RWPE2 (cell line): ENCODE results near the gene UBE2K.
"Not testable (repeated sequence)": the region's sequence is repeated elsewhere in the genome, so short reads cannot be mapped to it uniquely, and the experiment has no call there.

Experiments
- ATAC-seq: fragments of 200-7000 bp; cut with Tn5 transposase; 3 replicates; pipeline ENCODE4 v1.9.1; 2021; ENCODE audit warnings: low read depth
- DNase-seq: peaks from one replicate; pipeline ENCODE4 v3.0.0-alpha.2; 2020; ENCODE audit warnings: low spot score
- H3K27ac ChIP-seq: fragments of 450-650 bp; 2 replicates; pipeline ENCODE4 v1.5.1; 2017; ENCODE audit warnings: mild to moderate bottlenecking; ENCODE audit not compliant: poor library complexity, severe bottlenecking
- H3K27me3 ChIP-seq: fragments of 250-450 bp; sonication (Bioruptor Pico); 2 replicates; pipeline ENCODE4 v1.5.1; 2021; ENCODE audit warnings: mild to moderate bottlenecking, moderate library complexity; ENCODE audit not compliant: insufficient read depth, poor library complexity, severe bottlenecking
- H3K36me3 ChIP-seq: fragments of 250-450 bp; sonication (Bioruptor Pico); 2 replicates; pipeline ENCODE4 v1.5.1; 2020; ENCODE audit warnings: low read depth, mild to moderate bottlenecking, moderate library complexity
- H3K4me1 ChIP-seq: fragments of 250-450 bp; sonication (Bioruptor Pico); 2 replicates; pipeline ENCODE4 v1.5.1; 2021; ENCODE audit warnings: mild to moderate bottlenecking, moderate library complexity; ENCODE audit not compliant: insufficient read depth, poor library complexity, severe bottlenecking
- H3K4me3 ChIP-seq: fragments of 250-450 bp; sonication (Bioruptor Pico); 2 replicates; pipeline ENCODE4 v1.5.1; 2021; ENCODE audit warnings: mild to moderate bottlenecking, moderate library complexity; ENCODE audit not compliant: severe bottlenecking
- H3K9me3 ChIP-seq: fragments of 250-450 bp; sonication (Bioruptor Pico); 2 replicates; pipeline ENCODE4 v1.5.1; 2021; ENCODE audit warnings: mild to moderate bottlenecking, moderate library complexity; ENCODE audit not compliant: severe bottlenecking
- CTCF ChIP-seq: fragments of 450-650 bp; IDR thresholded peaks from one replicate; pipeline ENCODE4 v1.5.1; 2017; ENCODE audit warnings: mild to moderate bottlenecking, moderate library complexity; ENCODE audit not compliant: poor library complexity, severe bottlenecking

UBE2K gene

GRCh38 chr4:39655211-39655610 lies 42.7 kb upstream of the UBE2K start:
- H3K9me3 ChIP-seq = no peaks in the 10 kb centered on the region
- no peaks in the 10 kb centered on the region for H3K4me1 ChIP-seq
- DNase-seq = no peak
- no peak for TF ChIP-seq CTCF
- H3K4me3 ChIP-seq = no peak overlapping the region
- H3K27ac ChIP-seq = no peak overlapping the region
- no peaks in the 10 kb centered on the region for H3K36me3 ChIP-seq
- H3K27me3 ChIP-seq = no peaks in the 10 kb centered on the region
- ATAC-seq = no peak

- H3K27ac ChIP-seq = no peak overlapping the region
- no peaks in the 10 kb centered on the region for H3K9me3 ChIP-seq
- no peaks in the 10 kb centered on the region for H3K36me3 ChIP-seq
- no peak for TF ChIP-seq CTCF
- H3K27me3 ChIP-seq = no peaks in the 10 kb centered on the region
- no peaks in the 10 kb centered on the region for H3K4me1 ChIP-seq
- ATAC-seq = no peak
- H3K4me3 ChIP-seq = no peak overlapping the region
- DNase-seq = no peak
These were observed 42.1 kb upstream of the UBE2K start for GRCh38 chr4:39655876-39656275.

GRCh38 chr4:39656638-39657037 lies 41.3 kb upstream of the UBE2K start:
- not testable (repeated sequence) for H3K9me3 ChIP-seq, H3K27ac ChIP-seq, H3K27me3 ChIP-seq, H3K4me1 ChIP-seq, DNase-seq, H3K36me3 ChIP-seq, H3K4me3 ChIP-seq, ATAC-seq

GRCh38 chr4:39657465-39657864 lies 40.5 kb upstream of the UBE2K start:
- no peaks in the 10 kb centered on the region for H3K4me1 ChIP-seq
- no peaks in the 10 kb centered on the region for H3K36me3 ChIP-seq
- H3K27ac ChIP-seq = no peak overlapping the region
- no peaks in the 10 kb centered on the region for H3K9me3 ChIP-seq
- DNase-seq (no peak), ATAC-seq (no peak)
- no peak for TF ChIP-seq CTCF
- no peaks in the 10 kb centered on the region for H3K27me3 ChIP-seq
- H3K4me3 ChIP-seq = no peak overlapping the region

- DNase-seq = no peak
- no peak for ATAC-seq
- TF ChIP-seq CTCF = peak; percentile 33
These were observed 39.2 kb upstream of the UBE2K start for GRCh38 chr4:39658756-39659155.

More at GRCh38 chr4:39658756-39659155, 39.2 kb upstream of the UBE2K start:
- Histone ChIP-seq H3K27me3 (no peaks in the 10 kb centered on the region), H3K27ac (no peak overlapping the region), H3K4me3 (no peak overlapping the region), H3K36me3 (no peaks in the 10 kb centered on the region), H3K4me1 (no peaks in the 10 kb centered on the region), H3K9me3 (no peaks in the 10 kb centered on the region)
